Measurements from ENCODE around the gene DTX3L.

DTX3L gene

DNA sequence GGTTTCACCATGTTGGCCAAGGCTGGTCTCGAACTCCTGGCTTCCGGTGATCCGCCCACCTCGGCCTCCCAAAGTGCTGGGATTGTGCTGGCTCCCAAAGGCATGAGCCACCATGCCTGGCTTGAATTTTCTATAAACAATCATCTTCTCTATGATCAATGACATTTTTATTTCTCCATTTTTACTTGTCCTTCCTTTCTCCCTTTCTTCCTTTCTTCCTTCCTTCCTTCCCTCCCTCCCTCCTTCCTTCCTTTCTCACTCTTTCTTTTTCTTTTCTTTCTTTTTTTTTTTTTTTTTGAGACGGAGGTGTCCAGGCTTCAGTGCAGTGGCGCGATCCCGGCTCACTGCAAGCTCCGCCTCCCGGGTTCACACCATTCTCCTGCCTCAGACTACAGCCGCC lies 40.8 kb upstream of the DTX3L start:
- 100% methylated on average over 3 of the region's 11 CpGs for WGBS (ENCODE audit: insufficient coverage)
- Histone ChIP-seq H3K27me3 (replicated peaks in 2 of 5; ENCODE audit: control insufficient read depth in 4 of 5, insufficient read depth in 5 of 5, low read length in 4 of 5) (no peaks in the 10 kb centered on the region), H3K9me3 (ENCODE audit: control extremely low read depth in 1 of 5, control insufficient read depth in 4 of 5, insufficient read depth in 2 of 5, low read depth in 1 of 5, low read length in 4 of 5) (no peaks in the 10 kb centered on the region), H3K4me3 (ENCODE audit: control insufficient read depth in 1 of 7, extremely low read depth in 1 of 7, insufficient read depth in 4 of 7, low read depth in 2 of 7, low read length in 6 of 7) (no peak overlapping the region), H3K4me1 (ENCODE audit: control extremely low read depth in 1 of 4, control insufficient read depth in 4 of 4, insufficient read depth in 4 of 4, low read length in 3 of 4) (no peaks in the 10 kb centered on the region), H3K27ac (ENCODE audit: insufficient read depth in 1 of 2, low read depth in 1 of 2, low read length in 2 of 2, poor library complexity in 1 of 2, severe bottlenecking in 2 of 2) (no peak overlapping the region), H3K36me3 (ENCODE audit: control insufficient read depth in 4 of 4, insufficient read depth in 4 of 4, low read length in 3 of 4) (peaks cover 0 to 11% (median 5%) of the 10 kb centered on the region in 4 experiments)
- ChIA-PET POLR2A (no interaction called here), CTCF (interaction anchor here (1.6 kb wide), 1 partner anchor 34 kb away, joined by 4 read pairs; no protein-coding TSS in a partner anchor)
- no peak for DNase-seq

DNA sequence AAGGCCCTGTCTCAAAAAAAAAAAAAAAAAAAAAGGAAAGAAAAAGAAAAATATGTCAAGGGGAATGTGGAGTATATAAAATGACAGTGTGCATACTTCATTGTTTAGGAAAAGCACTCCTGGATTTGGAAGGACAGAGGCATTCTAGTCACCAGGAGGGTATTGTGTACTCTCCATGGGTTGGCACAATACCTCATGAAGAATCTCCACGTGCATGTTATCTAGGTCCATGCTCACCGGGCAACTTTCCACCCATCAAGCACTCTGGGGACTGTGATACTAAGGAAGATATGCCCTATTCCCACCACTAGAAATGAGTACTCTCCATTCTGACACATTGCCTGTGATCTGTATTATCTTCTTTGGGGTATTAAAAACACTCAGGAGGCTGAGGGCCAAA lies 34.0 kb upstream of the DTX3L start:
- DNase-seq, result no peak
- no peak overlapping the region for H3K27ac ChIP-seq (ENCODE audit: insufficient read depth in 1 of 2, low read depth in 1 of 2, low read length in 2 of 2, poor library complexity in 1 of 2, severe bottlenecking in 2 of 2)
- H3K4me3 ChIP-seq (ENCODE audit: control insufficient read depth in 1 of 7, extremely low read depth in 1 of 7, insufficient read depth in 4 of 7, low read depth in 2 of 7, low read length in 6 of 7), result no peak overlapping the region
- H3K36me3 ChIP-seq (ENCODE audit: control insufficient read depth in 4 of 4, insufficient read depth in 4 of 4, low read length in 3 of 4), result peaks cover 10 to 60% (median 38%) of the 10 kb centered on the region in 4 experiments
- H3K27me3 ChIP-seq (replicated peaks in 2 of 5; ENCODE audit: control insufficient read depth in 4 of 5, insufficient read depth in 5 of 5, low read length in 4 of 5), result no peaks in the 10 kb centered on the region
- POLR2A ChIA-PET, result no interaction called here
- CTCF ChIA-PET, result interaction anchor here (1.1 kb wide), 1 partner anchor 137 kb away, joined by 4 read pairs; no protein-coding TSS in a partner anchor
- WGBS (ENCODE audit: insufficient coverage), result 100% methylated on average over 1 of the region's 2 CpGs
- H3K9me3 ChIP-seq (ENCODE audit: control extremely low read depth in 1 of 5, control insufficient read depth in 4 of 5, insufficient read depth in 2 of 5, low read depth in 1 of 5, low read length in 4 of 5), result no peaks in the 10 kb centered on the region
- no peaks in the 10 kb centered on the region for H3K4me1 ChIP-seq (ENCODE audit: control extremely low read depth in 1 of 4, control insufficient read depth in 4 of 4, insufficient read depth in 4 of 4, low read length in 3 of 4)

- Histone ChIP-seq H3K27me3 (replicated peaks in 2 of 5; ENCODE audit: control insufficient read depth in 4 of 5, insufficient read depth in 5 of 5, low read length in 4 of 5) (no peaks in the 10 kb centered on the region), H3K9me3 (ENCODE audit: control extremely low read depth in 1 of 5, control insufficient read depth in 4 of 5, insufficient read depth in 2 of 5, low read depth in 1 of 5, low read length in 4 of 5) (no peaks in the 10 kb centered on the region), H3K4me1 (ENCODE audit: control extremely low read depth in 1 of 4, control insufficient read depth in 4 of 4, insufficient read depth in 4 of 4, low read length in 3 of 4) (no peaks in the 10 kb centered on the region), H3K27ac (ENCODE audit: insufficient read depth in 1 of 2, low read depth in 1 of 2, low read length in 2 of 2, poor library complexity in 1 of 2, severe bottlenecking in 2 of 2) (no peak overlapping the region), H3K36me3 (ENCODE audit: control insufficient read depth in 4 of 4, insufficient read depth in 4 of 4, low read length in 3 of 4) (peaks cover 27 to 67% (median 45%) of the 10 kb centered on the region in 4 experiments), H3K4me3 (ENCODE audit: control insufficient read depth in 1 of 7, extremely low read depth in 1 of 7, insufficient read depth in 4 of 7, low read depth in 2 of 7, low read length in 6 of 7) (no peak overlapping the region)
- ChIA-PET POLR2A (no interaction called here), CTCF (no interaction called here)
- 100% methylated on average over 1 of the region's 2 CpGs for WGBS (ENCODE audit: insufficient coverage)
- no peak for DNase-seq
Measured at GRCh38 chr3:122533480-122533879, 30.7 kb upstream of the DTX3L start.

GRCh38 chr3:122533931-122534334 lies 30.2 kb upstream of the DTX3L start:
- peak in 1 of 3 donors; percentile 12 for DNase-seq
- H3K27me3 ChIP-seq (replicated peaks in 2 of 5; ENCODE audit: control insufficient read depth in 4 of 5, insufficient read depth in 5 of 5, low read length in 4 of 5), result no peaks in the 10 kb centered on the region
- peaks cover 27 to 68% (median 46%) of the 10 kb centered on the region in 4 experiments for H3K36me3 ChIP-seq (ENCODE audit: control insufficient read depth in 4 of 4, insufficient read depth in 4 of 4, low read length in 3 of 4)
- H3K9me3 ChIP-seq (ENCODE audit: control extremely low read depth in 1 of 5, control insufficient read depth in 4 of 5, insufficient read depth in 2 of 5, low read depth in 1 of 5, low read length in 4 of 5), result no peaks in the 10 kb centered on the region
- no peaks in the 10 kb centered on the region for H3K4me1 ChIP-seq (ENCODE audit: control extremely low read depth in 1 of 4, control insufficient read depth in 4 of 4, insufficient read depth in 4 of 4, low read length in 3 of 4)
- H3K4me3 ChIP-seq (ENCODE audit: control insufficient read depth in 1 of 7, extremely low read depth in 1 of 7, insufficient read depth in 4 of 7, low read depth in 2 of 7, low read length in 6 of 7), result no peak overlapping the region
- CTCF ChIA-PET, result interaction anchor here (1.4 kb wide), 1 partner anchor 76 kb away, joined by 6 read pairs; no protein-coding TSS in a partner anchor
- no peak overlapping the region for H3K27ac ChIP-seq (ENCODE audit: insufficient read depth in 1 of 2, low read depth in 1 of 2, low read length in 2 of 2, poor library complexity in 1 of 2, severe bottlenecking in 2 of 2)
- WGBS (ENCODE audit: insufficient coverage), result 50% methylated on average over 1 of the region's 1 CpG
- POLR2A ChIA-PET, result no interaction called here

- no peak overlapping the region for H3K4me3 ChIP-seq (ENCODE audit: control insufficient read depth in 1 of 7, extremely low read depth in 1 of 7, insufficient read depth in 4 of 7, low read depth in 2 of 7, low read length in 6 of 7)
- H3K27ac ChIP-seq (ENCODE audit: insufficient read depth in 1 of 2, low read depth in 1 of 2, low read length in 2 of 2, poor library complexity in 1 of 2, severe bottlenecking in 2 of 2), result no peak overlapping the region
- CTCF ChIA-PET, result interaction anchor here (0.7 kb wide), 2 partner anchors 9 to 67 kb away, joined by 3 read pairs; no protein-coding TSS in a partner anchor
- no peaks in the 10 kb centered on the region for H3K27me3 ChIP-seq (replicated peaks in 2 of 5; ENCODE audit: control insufficient read depth in 4 of 5, insufficient read depth in 5 of 5, low read length in 4 of 5)
- DNase-seq, result no peak
- POLR2A ChIA-PET, result no interaction called here
- H3K4me1 ChIP-seq (ENCODE audit: control extremely low read depth in 1 of 4, control insufficient read depth in 4 of 4, insufficient read depth in 4 of 4, low read length in 3 of 4), result no peaks in the 10 kb centered on the region
- peaks cover 27 to 79% (median 52%) of the 10 kb centered on the region in 4 experiments for H3K36me3 ChIP-seq (ENCODE audit: control insufficient read depth in 4 of 4, insufficient read depth in 4 of 4, low read length in 3 of 4)
- no peaks in the 10 kb centered on the region for H3K9me3 ChIP-seq (ENCODE audit: control extremely low read depth in 1 of 5, control insufficient read depth in 4 of 5, insufficient read depth in 2 of 5, low read depth in 1 of 5, low read length in 4 of 5)
- WGBS (ENCODE audit: insufficient coverage), result 100% methylated on average over 2 of the region's 6 CpGs
Measured at GRCh38 chr3:122535964-122536631, 28.0 kb upstream of the DTX3L start.

DNA sequence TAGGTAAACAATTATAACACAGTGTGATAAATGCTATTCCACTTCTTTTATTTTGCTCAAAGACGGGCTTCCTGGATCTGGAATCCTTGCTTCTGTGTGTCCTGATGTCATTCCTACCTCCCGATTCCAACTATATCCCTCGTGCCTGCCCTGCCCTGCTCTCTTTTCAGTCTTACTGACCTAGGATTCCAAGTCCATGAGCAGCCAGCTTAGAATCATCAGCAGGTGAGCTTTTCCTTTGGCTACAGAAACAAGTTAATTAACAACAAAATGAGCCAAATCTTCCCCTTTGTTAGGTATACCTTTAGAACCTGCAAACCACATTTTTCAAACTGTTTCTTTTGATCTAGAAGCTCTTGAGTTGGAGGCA lies 27.5 kb upstream of the DTX3L start:
- ChIA-PET POLR2A (no interaction called here), CTCF (interaction anchor here (0.7 kb wide), 2 partner anchors 9 to 68 kb away, joined by 3 read pairs; no protein-coding TSS in a partner anchor)
- Histone ChIP-seq H3K27me3 (replicated peaks in 2 of 5; ENCODE audit: control insufficient read depth in 4 of 5, insufficient read depth in 5 of 5, low read length in 4 of 5) (no peaks in the 10 kb centered on the region), H3K36me3 (ENCODE audit: control insufficient read depth in 4 of 4, insufficient read depth in 4 of 4, low read length in 3 of 4) (peaks cover 27 to 76% (median 52%) of the 10 kb centered on the region in 4 experiments), H3K4me3 (ENCODE audit: control insufficient read depth in 1 of 7, extremely low read depth in 1 of 7, insufficient read depth in 4 of 7, low read depth in 2 of 7, low read length in 6 of 7) (no peak overlapping the region), H3K4me1 (ENCODE audit: control extremely low read depth in 1 of 4, control insufficient read depth in 4 of 4, insufficient read depth in 4 of 4, low read length in 3 of 4) (no peaks in the 10 kb centered on the region), H3K27ac (ENCODE audit: insufficient read depth in 1 of 2, low read depth in 1 of 2, low read length in 2 of 2, poor library complexity in 1 of 2, severe bottlenecking in 2 of 2) (no peak overlapping the region), H3K9me3 (ENCODE audit: control extremely low read depth in 1 of 5, control insufficient read depth in 4 of 5, insufficient read depth in 2 of 5, low read depth in 1 of 5, low read length in 4 of 5) (no peaks in the 10 kb centered on the region)
- WGBS (ENCODE audit: insufficient coverage), result 100% methylated on average over 3 of the region's 3 CpGs
- DNase-seq, result no peak

GRCh38 chr3:122538956-122539490 lies 25.1 kb upstream of the DTX3L start:
- no peak overlapping the region for H3K27ac ChIP-seq (ENCODE audit: insufficient read depth in 1 of 2, low read depth in 1 of 2, low read length in 2 of 2, poor library complexity in 1 of 2, severe bottlenecking in 2 of 2)
- ChIA-PET POLR2A (no interaction called here), CTCF (no interaction called here)
- H3K9me3 ChIP-seq (ENCODE audit: control extremely low read depth in 1 of 5, control insufficient read depth in 4 of 5, insufficient read depth in 2 of 5, low read depth in 1 of 5, low read length in 4 of 5), result no peaks in the 10 kb centered on the region
- H3K36me3 ChIP-seq (ENCODE audit: control insufficient read depth in 4 of 4, insufficient read depth in 4 of 4, low read length in 3 of 4), result peaks cover 17 to 58% (median 40%) of the 10 kb centered on the region in 4 experiments
- H3K4me1 ChIP-seq (ENCODE audit: control extremely low read depth in 1 of 4, control insufficient read depth in 4 of 4, insufficient read depth in 4 of 4, low read length in 3 of 4), result no peaks in the 10 kb centered on the region
- WGBS (ENCODE audit: insufficient coverage), result 78% methylated on average over 5 of the region's 7 CpGs
- no peaks in the 10 kb centered on the region for H3K27me3 ChIP-seq (replicated peaks in 2 of 5; ENCODE audit: control insufficient read depth in 4 of 5, insufficient read depth in 5 of 5, low read length in 4 of 5)
- no peak for DNase-seq
- no peak overlapping the region for H3K4me3 ChIP-seq (ENCODE audit: control insufficient read depth in 1 of 7, extremely low read depth in 1 of 7, insufficient read depth in 4 of 7, low read depth in 2 of 7, low read length in 6 of 7)

Data from common myeloid progenitor, CD34-positive (primary cell).